HUES6 (cell line): Measurements from ENCODE around the gene SMOC1.

Experiments used
- H3K27ac ChIP-seq: 2 replicates; pipeline ENCODE4 v1.7.0; 2013; ENCODE audit warnings: low read depth, mild to moderate bottlenecking, low read length, inconsistent platforms
- H3K27me3 ChIP-seq: 2 replicates; pipeline ENCODE4 v1.6.1; 2013; ENCODE audit warnings: low read length; ENCODE audit not compliant: control insufficient read depth, insufficient read depth
- H3K36me3 ChIP-seq: 2 replicates; pipeline ENCODE4 v1.6.1; 2013; ENCODE audit warnings: low read length; ENCODE audit not compliant: control insufficient read depth, insufficient read depth
- H3K4me1 ChIP-seq: 2 replicates; pipeline ENCODE4 v1.6.1; 2013; ENCODE audit warnings: low read length; ENCODE audit not compliant: control insufficient read depth, insufficient read depth
- H3K4me3 ChIP-seq: 2 replicates; pipeline ENCODE4 v1.5.1; 2013; ENCODE audit warnings: low read depth, low read length
- H3K9ac ChIP-seq: one replicate; pipeline ENCODE4 v1.6.1; 2013; ENCODE audit warnings: mild to moderate bottlenecking, low read length
- H3K9me3 ChIP-seq: 2 replicates; pipeline ENCODE4 v1.6.1; 2013; ENCODE audit warnings: low read depth, low read length; ENCODE audit not compliant: control insufficient read depth, insufficient read depth

SMOC1 gene

DNA sequence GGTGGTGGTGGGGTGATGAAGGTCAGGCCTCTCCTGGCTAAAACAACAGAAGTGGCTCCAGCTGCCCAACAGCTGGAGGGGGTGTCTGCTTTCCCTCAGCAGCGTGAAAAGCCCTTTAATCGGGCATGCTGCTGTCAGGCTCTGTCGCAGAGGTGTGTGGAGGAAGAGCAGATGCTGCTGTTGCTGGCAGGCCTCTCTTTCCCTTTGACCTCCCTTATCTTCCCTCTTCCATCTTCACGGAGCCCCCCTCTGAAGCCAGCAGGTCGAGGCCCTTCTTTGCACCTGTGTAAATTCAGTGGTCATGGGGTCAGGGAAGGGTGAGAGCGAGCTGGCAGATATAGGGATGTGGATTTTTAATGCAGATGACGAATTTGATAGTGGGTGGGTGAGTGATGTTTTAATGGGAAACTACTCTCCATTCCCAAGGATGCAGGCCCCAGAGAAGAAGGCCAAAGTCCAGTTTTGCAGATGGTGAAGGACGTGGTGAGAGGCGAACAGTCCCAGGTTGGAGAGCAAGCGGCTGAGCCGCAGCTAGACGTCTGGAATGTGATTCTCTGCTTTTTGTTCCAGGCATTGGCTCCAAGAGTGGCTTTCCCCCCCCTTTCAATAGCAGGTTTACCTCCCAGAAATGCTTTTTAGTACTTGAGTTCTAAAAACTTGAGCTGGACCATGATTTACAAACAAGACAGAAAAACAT is 64.0 kb downstream of the SMOC1 start:
- Histone ChIP-seq H3K9ac (no peak overlapping the region), H3K9me3 (peaks cover 14% of the 10 kb centered on the region), H3K27me3 (peaks cover 12% of the 10 kb centered on the region; the same call in 1 of the 2 replicates), H3K27ac (no peak overlapping the region), H3K36me3 (no peaks in the 10 kb centered on the region), H3K4me3 (no peak overlapping the region), H3K4me1 (no peaks in the 10 kb centered on the region)

DNA sequence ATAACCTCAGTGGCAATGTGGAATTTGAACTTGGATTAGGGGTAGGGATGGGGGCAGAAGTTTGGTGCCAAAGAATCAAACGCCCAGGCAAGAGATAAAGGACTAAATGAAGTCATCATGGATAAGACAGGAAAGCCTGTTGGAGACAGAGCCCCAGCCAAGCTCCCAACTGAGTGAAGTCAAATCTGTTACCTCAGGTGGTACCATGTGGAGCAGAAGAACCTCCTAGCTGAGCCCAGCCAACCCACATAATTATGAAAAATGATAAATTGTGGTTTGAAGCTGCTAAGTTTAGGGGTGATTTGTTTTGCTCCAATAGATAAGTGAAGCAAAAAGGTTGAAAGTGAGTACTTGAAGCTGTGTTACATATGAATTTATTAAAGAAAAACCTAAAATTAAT is 66.1 kb downstream of the SMOC1 start:
- Histone ChIP-seq H3K4me1 (no peaks in the 10 kb centered on the region), H3K4me3 (no peak overlapping the region), H3K9me3 (peaks cover 14% of the 10 kb centered on the region), H3K36me3 (no peaks in the 10 kb centered on the region), H3K27me3 (peaks cover 6% of the 10 kb centered on the region; the same call in 1 of the 2 replicates), H3K27ac (no peak overlapping the region), H3K9ac (no peak overlapping the region)

DNA sequence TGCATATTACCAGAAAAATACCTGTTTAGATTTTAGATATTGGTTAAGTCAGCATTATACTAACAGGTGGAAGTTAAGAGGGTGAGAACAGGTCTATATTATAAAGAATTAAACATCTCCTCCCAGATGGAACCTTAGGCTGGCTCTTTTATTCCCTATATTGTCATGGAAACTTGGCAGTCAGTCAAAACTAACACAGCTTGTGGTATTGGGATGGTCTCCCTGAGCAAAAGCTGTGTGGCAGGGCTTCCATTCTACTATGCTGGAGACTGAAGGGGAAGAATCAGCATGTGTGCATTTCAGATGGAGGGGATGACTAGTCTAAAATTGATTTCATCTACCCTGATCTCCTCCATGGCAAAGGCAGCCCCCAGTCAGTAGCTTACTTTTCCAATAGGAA is 66.7 kb downstream of the SMOC1 start:
- peaks cover 14% of the 10 kb centered on the region for H3K9me3 ChIP-seq
- no peak overlapping the region for H3K4me3 ChIP-seq
- H3K27me3 ChIP-seq: peaks cover under 1% of the 10 kb centered on the region; the same call in 1 of the 2 replicates
- no peak overlapping the region for H3K9ac ChIP-seq
- H3K4me1 ChIP-seq: no peaks in the 10 kb centered on the region
- H3K36me3 ChIP-seq: no peaks in the 10 kb centered on the region
- H3K27ac ChIP-seq: no peak overlapping the region

DNA sequence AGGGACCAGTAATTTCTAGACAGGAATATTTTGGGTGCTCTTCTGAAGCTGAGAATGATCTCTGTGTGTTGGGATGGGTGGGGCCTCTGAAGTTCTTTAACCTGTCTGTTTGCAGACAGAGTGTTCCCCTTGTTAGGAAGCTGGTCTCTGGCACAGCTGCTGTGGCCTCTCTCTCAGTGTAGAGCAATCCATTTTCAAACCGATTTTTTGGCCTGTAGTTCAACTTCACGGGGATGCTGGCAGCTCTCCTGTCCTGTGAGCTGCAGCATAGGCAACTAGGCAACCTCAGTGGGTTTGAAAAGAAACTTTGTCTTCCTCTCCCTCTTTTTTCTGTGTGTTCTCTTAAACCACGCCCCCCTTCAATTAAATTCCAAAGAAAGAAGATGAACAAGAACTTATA is 69.1 kb downstream of the SMOC1 start:
- no peaks in the 10 kb centered on the region for H3K36me3 ChIP-seq

DNA sequence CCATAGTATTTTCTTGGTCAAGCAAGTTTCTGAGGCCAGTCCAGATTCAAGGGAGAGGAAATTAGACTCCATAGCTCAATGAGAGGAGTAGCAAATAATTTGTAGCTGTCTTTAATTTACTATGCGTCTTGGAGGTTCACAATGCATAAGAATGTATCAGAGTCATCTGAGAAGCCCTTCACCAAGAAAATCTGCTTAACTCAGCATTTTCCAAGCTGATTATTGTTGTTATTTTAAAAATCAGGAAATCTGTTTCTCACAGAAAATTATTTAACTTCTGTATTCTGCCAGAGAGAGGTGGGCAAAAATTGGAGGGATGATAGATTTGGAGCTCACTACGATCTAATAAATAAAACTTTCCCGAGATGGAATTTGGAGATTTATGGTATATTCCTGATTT is 72.0 kb downstream of the SMOC1 start:
- Histone ChIP-seq H3K27ac (no peak overlapping the region), H3K4me3 (no peak overlapping the region), H3K9ac (no peak overlapping the region), H3K9me3 (peaks cover 5% of the 10 kb centered on the region; the same call in 1 of the 2 replicates), H3K36me3 (no peaks in the 10 kb centered on the region), H3K27me3 (no peaks in the 10 kb centered on the region), H3K4me1 (no peaks in the 10 kb centered on the region)

More for the DNA sequence above, 69.1 kb downstream of the SMOC1 start:
- Histone ChIP-seq H3K9ac (no peak overlapping the region), H3K27ac (no peak overlapping the region), H3K4me3 (no peak overlapping the region), H3K27me3 (no peaks in the 10 kb centered on the region), H3K4me1 (no peaks in the 10 kb centered on the region), H3K9me3 (peaks cover 14% of the 10 kb centered on the region)

DNA sequence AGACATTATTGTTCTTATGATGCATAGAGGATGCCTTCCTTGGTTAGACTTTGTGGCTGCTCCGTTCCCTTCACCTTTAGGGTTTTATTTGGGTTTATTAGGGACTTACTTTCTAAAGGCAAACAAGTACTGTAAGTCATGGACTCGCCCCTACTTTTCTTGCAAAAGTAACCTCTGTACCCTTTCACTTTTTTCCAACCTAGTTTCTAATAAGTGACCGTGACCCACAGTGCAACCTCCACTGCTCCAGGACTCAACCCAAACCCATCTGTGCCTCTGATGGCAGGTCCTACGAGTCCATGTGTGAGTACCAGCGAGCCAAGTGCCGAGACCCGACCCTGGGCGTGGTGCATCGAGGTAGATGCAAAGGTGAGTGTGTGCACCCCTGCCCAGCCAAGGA is 72.7 kb downstream of the SMOC1 start:
- H3K4me1 ChIP-seq: no peaks in the 10 kb centered on the region
- H3K27me3 ChIP-seq: no peaks in the 10 kb centered on the region
- no peak overlapping the region for H3K27ac ChIP-seq

GRCh38 chr14:69953266-69953915 is 74.2 kb downstream of the SMOC1 start:
- H3K9ac ChIP-seq: no peak overlapping the region
- H3K36me3 ChIP-seq: no peaks in the 10 kb centered on the region
- no peaks in the 10 kb centered on the region for H3K9me3 ChIP-seq
- H3K27ac ChIP-seq: no peak overlapping the region
- H3K4me1 ChIP-seq: no peaks in the 10 kb centered on the region
- H3K4me3 ChIP-seq: no peak overlapping the region
- H3K27me3 ChIP-seq: no peaks in the 10 kb centered on the region

More for the DNA sequence above, 72.7 kb downstream of the SMOC1 start:
- Histone ChIP-seq H3K9me3 (no peaks in the 10 kb centered on the region), H3K4me3 (no peak overlapping the region), H3K9ac (no peak overlapping the region), H3K36me3 (no peaks in the 10 kb centered on the region)

DNA sequence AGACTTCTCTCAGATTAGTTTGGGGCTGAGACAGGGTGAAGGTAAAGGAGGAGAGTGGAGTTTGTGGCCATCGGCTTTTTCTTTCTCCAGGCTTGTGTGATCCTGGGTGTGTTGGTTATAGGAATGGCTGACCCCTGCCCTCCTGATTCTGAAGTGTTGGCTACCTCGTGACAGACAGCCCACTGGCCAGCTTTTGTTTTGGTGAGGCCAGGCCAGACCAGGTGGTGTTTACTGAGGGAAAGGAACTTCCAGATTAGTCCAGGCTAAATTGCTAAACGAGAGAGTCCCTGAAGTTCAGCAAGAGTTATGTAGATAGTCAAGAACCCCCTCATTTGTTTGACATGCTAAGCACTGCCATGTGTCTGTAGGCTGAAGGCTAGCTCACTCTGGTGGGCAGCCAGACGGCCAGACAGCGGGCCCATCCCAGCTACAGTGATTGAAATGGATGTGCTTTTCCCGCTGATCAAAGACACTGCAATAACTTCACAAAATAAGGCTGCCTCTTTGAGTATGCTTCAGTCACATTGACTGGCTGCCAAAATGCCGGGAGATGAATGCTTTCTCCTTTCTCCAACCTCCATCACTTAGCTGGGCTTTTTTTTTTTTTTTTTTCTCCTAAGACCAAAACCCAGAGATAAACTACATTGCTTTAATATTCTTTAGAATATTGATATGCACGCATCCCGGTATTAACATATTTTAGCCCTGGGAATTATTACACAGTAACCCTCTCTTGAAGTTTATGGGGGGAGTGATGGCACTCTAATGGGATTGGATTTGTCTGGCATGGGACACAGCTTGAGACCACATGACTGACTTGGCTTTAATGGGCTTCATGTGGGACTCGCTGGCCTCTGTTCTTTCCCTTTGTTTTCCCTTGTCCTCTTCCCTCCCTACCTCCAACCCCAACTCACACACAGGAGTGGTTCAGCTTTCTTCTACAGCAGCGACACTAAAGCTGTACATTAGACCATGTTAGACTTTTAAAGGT is 76.9 kb downstream of the SMOC1 start:
- H3K9ac ChIP-seq: no peak overlapping the region
- H3K27me3 ChIP-seq: no peaks in the 10 kb centered on the region
- H3K27ac ChIP-seq: no peak overlapping the region
- no peaks in the 10 kb centered on the region for H3K36me3 ChIP-seq
- no peak overlapping the region for H3K4me3 ChIP-seq
- H3K9me3 ChIP-seq: no peaks in the 10 kb centered on the region
- H3K4me1 ChIP-seq: no peaks in the 10 kb centered on the region

DNA sequence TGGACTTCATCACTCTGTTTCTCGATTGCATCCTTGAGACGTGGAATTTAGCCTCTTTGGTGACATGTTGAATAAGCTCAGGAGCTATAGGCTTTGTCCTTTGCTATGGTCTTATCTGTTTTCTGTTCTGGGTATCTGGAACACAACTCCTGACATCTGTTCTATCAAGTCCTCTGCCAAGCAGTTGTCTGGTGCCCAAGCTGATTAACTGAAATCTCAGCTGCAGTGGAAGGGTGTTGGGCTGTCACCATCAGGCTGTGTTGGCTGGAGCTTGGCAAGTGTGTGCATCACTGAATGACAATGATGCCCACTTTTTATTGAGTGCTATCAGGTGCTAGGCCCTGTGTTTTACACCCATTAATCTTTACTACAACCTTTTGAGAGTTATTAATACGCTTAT is 77.8 kb downstream of the SMOC1 start:
- Histone ChIP-seq H3K27me3 (no peaks in the 10 kb centered on the region), H3K4me3 (no peak overlapping the region), H3K9me3 (no peaks in the 10 kb centered on the region), H3K4me1 (no peaks in the 10 kb centered on the region), H3K36me3 (no peaks in the 10 kb centered on the region), H3K27ac (no peak overlapping the region), H3K9ac (no peak overlapping the region)

- H3K36me3 ChIP-seq: no peaks in the 10 kb centered on the region
- no peaks in the 10 kb centered on the region for H3K27me3 ChIP-seq
- no peaks in the 10 kb centered on the region for H3K9me3 ChIP-seq
- H3K9ac ChIP-seq: no peak overlapping the region
- H3K27ac ChIP-seq: no peak overlapping the region
- H3K4me1 ChIP-seq: no peaks in the 10 kb centered on the region
- no peak overlapping the region for H3K4me3 ChIP-seq
Measured at GRCh38 chr14:69957986-69958385, 78.8 kb downstream of the SMOC1 start.
